GM06990 (cell line): ENCODE data around the gene RETREG1.

Experiments used
- DNase-seq: peaks from one replicate; pipeline ENCODE4 v3.0.0-alpha.2; 2011; ENCODE audit not compliant: insufficient read length; ENCODE audit errors: extremely low read depth
- H3K27me3 ChIP-seq: replicated peaks from 2 replicates; pipeline ENCODE4 v1.6.0; 2011; ENCODE audit warnings: low read length; ENCODE audit not compliant: control insufficient read depth, insufficient read depth
- H3K36me3 ChIP-seq: 2 replicates; pipeline ENCODE4 v1.5.1; 2011; ENCODE audit warnings: low read length; ENCODE audit not compliant: control insufficient read depth, insufficient read depth
- H3K4me3 ChIP-seq: replicated peaks from 2 replicates; pipeline ENCODE4 v1.5.1; 2011; ENCODE audit warnings: low read depth, mild to moderate bottlenecking, control low read depth, low read length
- TF ChIP-seq, protein P1 (sequence below): IDR thresholded peaks from 2 replicates; pipeline ENCODE4 v1.5.1; 2011; ENCODE audit warnings: low read length, control low read depth, mild to moderate bottlenecking, inconsistent platforms; ENCODE audit not compliant: insufficient read depth, poor library complexity, severe bottlenecking

Gene RETREG1

DNA sequence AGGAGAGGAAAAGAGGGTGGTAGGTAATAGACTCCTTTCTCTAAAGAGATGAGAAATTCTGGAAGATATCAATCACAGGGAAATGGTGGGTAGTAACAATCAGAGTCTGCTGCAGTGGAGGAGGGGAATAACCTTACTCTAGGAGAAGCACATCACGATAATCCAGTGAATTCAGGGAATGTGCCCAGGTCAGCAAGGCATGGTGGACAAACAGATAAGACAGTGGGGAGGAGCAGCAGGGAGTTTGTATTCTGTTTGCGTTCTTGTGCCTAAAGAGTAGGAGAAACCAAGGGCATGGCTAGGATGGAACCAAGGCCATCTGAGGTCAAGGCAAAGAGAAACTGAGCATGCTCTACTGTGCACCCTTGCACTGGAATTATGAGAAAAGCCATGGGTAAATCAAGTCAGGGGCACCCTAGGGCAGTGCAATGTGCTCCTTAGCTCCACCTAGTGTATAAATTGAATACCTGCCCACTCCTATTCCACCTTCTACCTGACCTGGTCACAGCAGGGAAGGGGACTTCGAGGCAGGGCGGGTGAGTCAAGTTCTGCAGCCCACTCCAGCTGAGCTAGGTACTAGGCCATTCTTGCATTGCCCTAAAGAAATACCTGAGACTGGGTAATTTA lies 31.6 kb downstream of the RETREG1 start:
- DNase-seq = no peak
- TF ChIP-seq, protein P1, sequence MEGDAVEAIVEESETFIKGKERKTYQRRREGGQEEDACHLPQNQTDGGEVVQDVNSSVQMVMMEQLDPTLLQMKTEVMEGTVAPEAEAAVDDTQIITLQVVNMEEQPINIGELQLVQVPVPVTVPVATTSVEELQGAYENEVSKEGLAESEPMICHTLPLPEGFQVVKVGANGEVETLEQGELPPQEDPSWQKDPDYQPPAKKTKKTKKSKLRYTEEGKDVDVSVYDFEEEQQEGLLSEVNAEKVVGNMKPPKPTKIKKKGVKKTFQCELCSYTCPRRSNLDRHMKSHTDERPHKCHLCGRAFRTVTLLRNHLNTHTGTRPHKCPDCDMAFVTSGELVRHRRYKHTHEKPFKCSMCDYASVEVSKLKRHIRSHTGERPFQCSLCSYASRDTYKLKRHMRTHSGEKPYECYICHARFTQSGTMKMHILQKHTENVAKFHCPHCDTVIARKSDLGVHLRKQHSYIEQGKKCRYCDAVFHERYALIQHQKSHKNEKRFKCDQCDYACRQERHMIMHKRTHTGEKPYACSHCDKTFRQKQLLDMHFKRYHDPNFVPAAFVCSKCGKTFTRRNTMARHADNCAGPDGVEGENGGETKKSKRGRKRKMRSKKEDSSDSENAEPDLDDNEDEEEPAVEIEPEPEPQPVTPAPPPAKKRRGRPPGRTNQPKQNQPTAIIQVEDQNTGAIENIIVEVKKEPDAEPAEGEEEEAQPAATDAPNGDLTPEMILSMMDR = peak; percentile 58
- H3K27me3 ChIP-seq = no peaks in the 10 kb centered on the region
- H3K36me3 ChIP-seq = no peaks in the 10 kb centered on the region
- H3K4me3 ChIP-seq = no peak overlapping the region

DNA sequence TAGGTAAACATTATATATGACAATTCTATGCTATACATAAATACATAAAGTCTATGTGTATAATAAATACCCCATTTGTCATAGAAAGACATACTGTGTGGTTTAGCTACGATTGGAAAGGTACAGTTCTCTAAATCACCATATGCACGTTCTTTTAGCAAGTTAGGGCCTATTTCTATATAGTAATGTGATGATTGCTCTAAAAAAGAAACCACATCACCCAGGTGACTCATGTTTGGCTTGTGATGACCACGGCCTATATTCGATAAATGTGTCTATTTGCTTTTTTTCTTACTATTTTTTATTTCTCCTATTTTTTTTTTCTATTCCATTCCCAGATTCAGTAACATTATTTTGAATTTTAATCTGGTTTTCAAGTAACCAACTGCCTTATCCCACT lies 34.7 kb downstream of the RETREG1 start:
- TF ChIP-seq, protein P1 = no peak
- Histone ChIP-seq H3K36me3 (no peaks in the 10 kb centered on the region), H3K27me3 (no peaks in the 10 kb centered on the region), H3K4me3 (no peak overlapping the region)
- DNase-seq = no peak

DNA sequence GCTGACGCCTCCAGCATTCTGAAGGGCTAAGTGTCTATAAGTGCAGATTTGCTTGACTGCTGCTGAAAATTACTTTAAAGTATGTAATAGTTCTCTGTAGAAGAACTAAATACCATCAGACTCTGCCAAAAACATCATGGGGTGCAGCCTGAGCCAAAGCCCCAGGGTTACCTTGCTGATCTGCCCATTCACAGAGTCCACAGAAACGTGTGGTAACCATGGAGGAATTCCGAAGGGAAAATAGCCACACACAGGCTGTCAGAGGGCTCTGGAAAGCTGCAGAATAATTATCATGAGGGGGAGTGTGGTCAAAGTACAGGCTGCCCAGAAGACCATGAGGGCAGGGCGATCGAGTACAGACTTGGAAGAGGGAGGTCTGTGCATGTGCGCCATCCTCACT lies 36.4 kb downstream of the RETREG1 start:
- TF ChIP-seq, protein P1 = no peak
- no peaks in the 10 kb centered on the region for H3K36me3 ChIP-seq
- no peaks in the 10 kb centered on the region for H3K27me3 ChIP-seq
- no peak overlapping the region for H3K4me3 ChIP-seq
- DNase-seq = no peak

DNA sequence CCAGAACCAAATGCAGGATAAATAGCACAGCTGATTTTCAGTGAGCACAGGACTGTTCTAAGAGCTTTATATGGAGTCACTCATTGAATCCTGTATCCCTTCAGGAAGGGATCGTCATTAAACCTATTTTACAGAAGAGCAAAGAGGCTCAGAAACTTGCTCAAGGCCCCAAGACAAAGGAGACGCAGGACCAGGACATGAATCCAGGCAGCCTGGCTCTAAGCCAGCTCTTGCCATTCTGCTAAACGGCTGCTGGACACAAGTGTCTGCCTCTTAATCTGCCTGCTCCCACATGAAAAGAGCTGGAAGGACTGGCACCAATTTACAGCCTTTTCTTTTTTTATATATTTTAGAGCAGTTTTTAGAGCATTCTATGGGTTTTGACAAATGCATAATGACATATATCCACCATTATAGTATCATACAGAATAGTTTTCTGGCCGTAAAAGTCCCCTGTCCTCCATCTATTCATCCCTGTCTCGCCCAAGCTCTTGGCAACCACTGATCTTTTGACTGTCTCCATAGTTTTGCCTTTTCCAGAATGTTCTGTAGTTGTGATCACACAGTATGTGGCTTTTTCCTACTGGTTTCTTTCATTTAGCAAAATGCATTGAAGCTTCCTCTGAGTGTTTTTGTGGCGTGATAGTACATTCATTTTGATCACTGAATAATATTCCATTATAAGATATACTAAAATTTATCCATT lies 37.5 kb downstream of the RETREG1 start:
- DNase-seq = no peak
- Histone ChIP-seq H3K27me3 (no peaks in the 10 kb centered on the region), H3K4me3 (no peak overlapping the region), H3K36me3 (no peaks in the 10 kb centered on the region)
- TF ChIP-seq, protein P1 = no peak

DNA sequence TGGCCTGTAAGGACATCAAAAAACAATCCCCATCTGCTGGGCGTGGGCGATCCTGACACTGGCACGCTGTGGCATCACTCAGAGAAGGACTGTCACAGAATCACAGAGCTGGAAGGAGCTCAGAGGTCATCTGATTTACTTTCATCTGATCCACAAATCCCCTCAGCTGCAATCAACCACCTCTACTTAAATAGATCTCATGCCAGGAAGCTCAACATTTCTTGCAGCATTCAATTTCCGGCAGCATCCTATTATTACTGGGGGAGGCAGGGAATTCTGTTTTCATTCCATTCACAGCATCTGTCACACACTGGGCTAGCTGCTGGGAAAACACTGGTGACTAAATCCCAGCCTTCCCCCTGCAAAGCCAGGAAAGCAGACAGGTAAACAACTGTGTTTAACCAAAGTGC lies 38.3 kb downstream of the RETREG1 start:
- Histone ChIP-seq H3K27me3 (no peaks in the 10 kb centered on the region), H3K36me3 (no peaks in the 10 kb centered on the region), H3K4me3 (no peak overlapping the region)
- TF ChIP-seq, protein P1 = no peak
- DNase-seq = no peak
